ENCODE results near the gene MECP2. TPM values are rescaled to one million over a fixed set of nuclear protein-coding genes. Genes with fewer than 3 reads are reported as not detected.
A peak's percentile ranks its signal among the peaks of the same experiment; 100 is the strongest.

MECP2 gene
- total RNA-seq, 1 donor, result 27.4 TPM

DNA sequence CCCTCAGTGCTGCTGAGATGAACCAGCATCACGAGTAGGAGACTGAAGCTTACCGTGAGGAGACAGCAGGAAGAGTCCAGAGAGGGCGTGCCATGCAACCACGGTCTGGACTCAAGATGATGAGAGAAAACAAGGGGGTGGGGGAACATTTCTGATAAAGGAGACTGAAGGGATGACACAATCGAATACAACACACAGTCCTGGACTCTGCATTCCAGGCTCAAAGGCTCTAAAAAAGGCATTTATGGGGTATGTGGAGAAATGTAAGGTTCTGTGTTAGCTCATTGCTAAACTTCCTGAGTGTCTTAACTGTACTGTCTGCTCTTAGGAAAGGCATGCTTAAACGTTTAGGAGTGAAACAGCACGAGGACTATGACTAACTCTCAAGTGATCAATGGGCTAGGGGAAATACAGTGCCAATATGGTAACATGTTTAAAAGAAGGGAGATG, 57.2 kb downstream of the MECP2 start:
- DNase-seq (ENCODE audit: low read depth), result peak; percentile 87
- TF ChIP-seq, protein P1, sequence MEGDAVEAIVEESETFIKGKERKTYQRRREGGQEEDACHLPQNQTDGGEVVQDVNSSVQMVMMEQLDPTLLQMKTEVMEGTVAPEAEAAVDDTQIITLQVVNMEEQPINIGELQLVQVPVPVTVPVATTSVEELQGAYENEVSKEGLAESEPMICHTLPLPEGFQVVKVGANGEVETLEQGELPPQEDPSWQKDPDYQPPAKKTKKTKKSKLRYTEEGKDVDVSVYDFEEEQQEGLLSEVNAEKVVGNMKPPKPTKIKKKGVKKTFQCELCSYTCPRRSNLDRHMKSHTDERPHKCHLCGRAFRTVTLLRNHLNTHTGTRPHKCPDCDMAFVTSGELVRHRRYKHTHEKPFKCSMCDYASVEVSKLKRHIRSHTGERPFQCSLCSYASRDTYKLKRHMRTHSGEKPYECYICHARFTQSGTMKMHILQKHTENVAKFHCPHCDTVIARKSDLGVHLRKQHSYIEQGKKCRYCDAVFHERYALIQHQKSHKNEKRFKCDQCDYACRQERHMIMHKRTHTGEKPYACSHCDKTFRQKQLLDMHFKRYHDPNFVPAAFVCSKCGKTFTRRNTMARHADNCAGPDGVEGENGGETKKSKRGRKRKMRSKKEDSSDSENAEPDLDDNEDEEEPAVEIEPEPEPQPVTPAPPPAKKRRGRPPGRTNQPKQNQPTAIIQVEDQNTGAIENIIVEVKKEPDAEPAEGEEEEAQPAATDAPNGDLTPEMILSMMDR (IDR thresholded peaks at IDR 0.05; ENCODE audit: insufficient read depth, low read length), result no peak
- H3K4me3 ChIP-seq (ENCODE audit: low read depth, low read length), result no peak overlapping the region

GRCh38 chrX:154039577-154039976, 57.9 kb downstream of the MECP2 start:
- DNase-seq (ENCODE audit: low read depth), result no peak
- TF ChIP-seq, protein P1 (IDR thresholded peaks at IDR 0.05; ENCODE audit: insufficient read depth, low read length), result no peak

DNA sequence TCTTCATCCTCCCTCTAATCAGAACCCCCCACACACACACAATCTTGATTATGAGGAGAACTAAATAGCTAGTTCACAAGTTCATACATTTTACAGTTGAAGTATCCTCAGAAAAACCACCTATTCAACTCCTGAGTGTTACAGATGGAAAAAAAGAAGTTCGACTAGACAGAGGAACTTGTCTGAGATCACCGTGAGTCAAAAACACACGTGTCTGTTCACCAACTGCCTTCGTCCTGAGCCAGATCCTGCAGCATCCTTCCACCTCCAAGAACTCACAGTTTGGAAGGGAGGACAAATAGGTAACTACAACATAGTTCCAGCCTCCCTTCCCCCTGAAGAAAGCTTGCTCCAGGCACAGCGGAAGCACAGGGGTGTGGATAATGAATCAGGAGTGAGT, 58.9 kb downstream of the MECP2 start:
- no peak for DNase-seq (ENCODE audit: low read depth)
- H3K4me3 ChIP-seq (ENCODE audit: low read depth, low read length), result no peak overlapping the region
- TF ChIP-seq, protein P1 (IDR thresholded peaks at IDR 0.05; ENCODE audit: insufficient read depth, low read length), result no peak

More at GRCh38 chrX:154039577-154039976, 57.9 kb downstream of the MECP2 start:
- H3K4me3 ChIP-seq (ENCODE audit: low read depth, low read length), result no peak overlapping the region

DNA sequence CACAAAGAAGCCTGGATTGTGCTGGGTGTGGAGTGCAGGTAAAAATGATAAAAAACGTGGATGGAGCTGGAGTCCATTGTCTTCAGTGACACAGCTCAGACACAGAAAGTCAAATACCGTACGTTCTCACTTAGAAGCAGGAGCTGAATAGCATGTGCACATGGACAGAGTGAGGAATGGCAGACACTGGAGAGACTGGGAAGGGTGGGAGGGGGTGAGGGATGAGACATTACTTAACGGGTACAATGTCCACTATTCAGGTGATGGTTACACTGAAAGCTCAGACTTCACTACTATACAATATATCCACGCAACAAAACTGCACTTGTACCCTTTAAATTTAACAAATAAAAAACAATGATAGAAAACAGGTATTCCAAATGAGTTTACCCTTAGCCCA, 59.8 kb downstream of the MECP2 start:
- DNase-seq (ENCODE audit: low read depth), result no peak
- H3K4me3 ChIP-seq (ENCODE audit: low read depth, low read length), result no peak overlapping the region
- TF ChIP-seq, protein P1 (IDR thresholded peaks at IDR 0.05; ENCODE audit: insufficient read depth, low read length), result no peak

DNA sequence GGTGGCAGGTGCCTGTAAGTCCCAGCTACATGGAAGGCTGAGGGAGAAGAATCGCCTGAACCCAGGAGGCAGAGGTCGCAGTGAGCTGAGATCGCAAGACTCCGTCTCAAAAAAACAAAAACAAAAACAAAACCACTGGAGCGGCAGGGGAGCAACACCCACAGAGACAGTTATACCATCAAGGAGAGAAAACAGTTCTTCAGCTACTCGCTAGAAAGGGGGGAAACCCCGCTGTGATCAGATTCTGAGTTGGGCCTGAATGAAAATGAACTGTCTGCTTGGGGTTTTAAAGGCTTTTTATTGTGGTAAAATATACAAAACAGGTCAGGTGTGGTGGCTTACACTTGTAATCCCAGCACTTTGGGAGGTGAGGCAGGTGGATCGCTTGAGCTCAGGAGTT, 61.0 kb downstream of the MECP2 start:
- no peak overlapping the region for H3K4me3 ChIP-seq (ENCODE audit: low read depth, low read length)
- DNase-seq (ENCODE audit: low read depth), result no peak
- TF ChIP-seq, protein P1 (IDR thresholded peaks at IDR 0.05; ENCODE audit: insufficient read depth, low read length), result no peak

GRCh38 chrX:154033848-154034247, 63.7 kb downstream of the MECP2 start:
- H3K4me3 ChIP-seq (ENCODE audit: low read depth, low read length), result no peak overlapping the region
- no peak for DNase-seq (ENCODE audit: low read depth)
- TF ChIP-seq, protein P1 (IDR thresholded peaks at IDR 0.05; ENCODE audit: insufficient read depth, low read length), result no peak

GRCh38 chrX:154032653-154033052, 64.9 kb downstream of the MECP2 start:
- DNase-seq (ENCODE audit: low read depth), result no peak
- H3K4me3 ChIP-seq (ENCODE audit: low read depth, low read length), result no peak overlapping the region
- TF ChIP-seq, protein P1 (IDR thresholded peaks at IDR 0.05; ENCODE audit: insufficient read depth, low read length), result no peak

All from fibroblast of the aortic adventitia (primary cell).